Neural cell (in vitro differentiated cells): ENCODE data around the gene YIPF4.

Source experiments
- CTCF ChIP-seq: fragments of 450-650 bp; IDR thresholded peaks from 2 replicates; pipeline ENCODE4 v1.5.1; 2014; ENCODE audit warnings: antibody characterized with exemption, mild to moderate bottlenecking, moderate library complexity; ENCODE audit not compliant: poor library complexity, severe bottlenecking
- EP300 ChIP-seq: fragments of 450-650 bp; conservative IDR thresholded peaks from 2 replicates; pipeline ENCODE4 v1.6.1; 2014; ENCODE audit warnings: antibody characterized with exemption, mild to moderate bottlenecking, moderate library complexity; ENCODE audit not compliant: poor library complexity, severe bottlenecking
- EZH2 ChIP-seq: fragments of 200-600, 300-800 bp; shearing (Covaris generic), sonication (generic); IDR thresholded peaks from 2 replicates; pipeline ENCODE4 v1.6.1; 2014; ENCODE audit warnings: antibody characterized with exemption, low read length, borderline replicate concordance, mild to moderate bottlenecking; ENCODE audit not compliant: insufficient read depth, poor library complexity, severe bottlenecking
- POLR2AphosphoS5 ChIP-seq: IDR thresholded peaks from 2 replicates; pipeline ENCODE4 v1.6.1; 2012
- RAD21 ChIP-seq: fragments of 450-650 bp; conservative IDR thresholded peaks from 2 replicates; pipeline ENCODE4 v1.6.1; 2014; ENCODE audit warnings: antibody characterized with exemption, mild to moderate bottlenecking, moderate library complexity
- SMC3 ChIP-seq: fragments of 450-650 bp; conservative IDR thresholded peaks from 2 replicates; pipeline ENCODE4 v1.6.1; 2014; ENCODE audit warnings: antibody characterized with exemption, mild to moderate bottlenecking, moderate library complexity; ENCODE audit not compliant: poor library complexity
- TAF1 ChIP-seq: IDR thresholded peaks from 2 replicates; pipeline ENCODE4 v1.6.1; 2012; ENCODE audit warnings: low read depth

DNA sequence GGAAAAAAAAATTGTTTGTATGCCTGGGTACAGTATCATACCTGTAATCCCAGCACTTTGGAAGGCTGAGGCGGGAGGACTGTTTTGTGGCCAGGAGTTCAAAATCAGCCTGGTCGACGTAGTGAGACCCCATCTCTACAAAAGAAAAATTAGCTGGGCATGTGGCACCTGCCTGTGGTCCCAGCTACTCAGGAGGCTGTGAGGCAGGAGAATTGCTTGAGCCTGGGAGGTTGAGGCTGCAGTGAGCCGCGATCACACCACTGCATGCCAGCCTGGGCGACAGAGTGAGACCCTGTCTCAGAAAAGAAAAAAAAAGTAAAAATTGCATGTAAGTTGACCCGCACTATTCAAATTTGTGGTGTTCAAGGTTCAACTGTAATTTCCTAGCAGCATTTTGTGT is 32.9 kb downstream of the YIPF4 start:
- TF ChIP-seq CTCF (no peak), EZH2 (no peak), EP300 (no peak), POLR2AphosphoS5 (no peak), TAF1 (no peak), RAD21 (no peak), SMC3 (no peak)
